Endothelial cell (in vitro differentiated cells): Measurements from ENCODE around the gene FRMD4A. TPM values are rescaled to one million over a fixed set of nuclear protein-coding genes. Genes with fewer than 3 reads are reported as not detected.

Source experiments
- DNase-seq: peaks from one replicate; pipeline ENCODE4 v3.0.0; 2021; ENCODE audit warnings: low spot score
- H3K27ac Mint-ChIP-seq: one replicate; pipeline ENCODE4 v1.8.0; 2021; ENCODE audit warnings: mixed read lengths, inconsistent platforms; ENCODE audit not compliant: unreplicated experiment
- H3K27me3 Mint-ChIP-seq: one replicate; pipeline ENCODE4 v1.8.0; 2021; ENCODE audit warnings: mild to moderate bottlenecking, moderate library complexity, mixed read lengths, inconsistent platforms; ENCODE audit not compliant: unreplicated experiment
- H3K36me3 Mint-ChIP-seq: one replicate; pipeline ENCODE4 v1.8.0; 2021; ENCODE audit warnings: mild to moderate bottlenecking, low read depth, mixed read lengths, inconsistent platforms; ENCODE audit not compliant: unreplicated experiment
- H3K4me1 Mint-ChIP-seq: one replicate; pipeline ENCODE4 v1.8.0; 2021; ENCODE audit warnings: mild to moderate bottlenecking, mixed read lengths, inconsistent platforms; ENCODE audit not compliant: unreplicated experiment
- H3K4me3 Mint-ChIP-seq: one replicate; pipeline ENCODE4 v1.8.0; 2021; ENCODE audit warnings: mild to moderate bottlenecking, mixed read lengths, inconsistent platforms; ENCODE audit not compliant: unreplicated experiment
- H3K9me3 Mint-ChIP-seq: one replicate; pipeline ENCODE4 v1.8.0; 2021; ENCODE audit warnings: mixed read lengths, inconsistent platforms; ENCODE audit not compliant: unreplicated experiment
- total RNA-seq: library from RNA; stranded (reverse); fragmentation: NEBNext Ultra II Directional; extraction: Animal tissue kit (Norgen Biotek cat#: 25700); gene quantifications from one replicate; pipeline ENCODE4 v1.2.1, GENCODE V29; 2021; ENCODE audit not compliant: unreplicated experiment
- TF ChIP-seq, protein P1 (sequence below): fragments of 200-600 bp; sonication (generic); IDR thresholded peaks from one replicate; pipeline ENCODE4 v1.5.0; 2021; ENCODE audit warnings: antibody characterized with exemption; ENCODE audit not compliant: unreplicated experiment

The FRMD4A gene
- total RNA-seq, 1 donor from 2014 or later, result 68.9 TPM

DNA sequence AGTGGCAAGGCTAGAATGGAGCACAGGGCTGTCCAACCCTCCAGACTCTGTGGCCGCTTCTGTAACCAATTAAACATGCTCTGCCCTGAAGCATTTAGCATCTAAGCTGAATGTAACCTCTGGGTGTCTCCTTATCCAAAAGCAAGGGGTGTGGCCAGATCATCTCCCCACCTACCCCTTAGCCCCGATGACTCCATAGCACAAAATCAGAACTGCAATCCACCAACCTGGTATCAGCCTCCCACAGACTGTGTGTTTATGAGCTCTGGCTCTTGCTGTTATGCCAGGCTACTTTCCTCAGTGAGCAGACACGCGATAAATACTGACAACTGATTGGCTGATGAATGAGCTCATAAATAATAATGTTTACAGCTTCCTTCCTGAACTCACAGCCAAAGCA lies 3.2 kb downstream of the FRMD4A start:
- Mint-ChIP-seq H3K27me3 (peaks cover 2% of the 10 kb centered on the region), H3K4me3 (no peak overlapping the region), H3K27ac (no peak overlapping the region), H3K9me3 (no peaks in the 10 kb centered on the region), H3K4me1 (peaks cover 11% of the 10 kb centered on the region), H3K36me3 (no peaks in the 10 kb centered on the region)
- DNase-seq, result no peak
- TF ChIP-seq, protein P1, sequence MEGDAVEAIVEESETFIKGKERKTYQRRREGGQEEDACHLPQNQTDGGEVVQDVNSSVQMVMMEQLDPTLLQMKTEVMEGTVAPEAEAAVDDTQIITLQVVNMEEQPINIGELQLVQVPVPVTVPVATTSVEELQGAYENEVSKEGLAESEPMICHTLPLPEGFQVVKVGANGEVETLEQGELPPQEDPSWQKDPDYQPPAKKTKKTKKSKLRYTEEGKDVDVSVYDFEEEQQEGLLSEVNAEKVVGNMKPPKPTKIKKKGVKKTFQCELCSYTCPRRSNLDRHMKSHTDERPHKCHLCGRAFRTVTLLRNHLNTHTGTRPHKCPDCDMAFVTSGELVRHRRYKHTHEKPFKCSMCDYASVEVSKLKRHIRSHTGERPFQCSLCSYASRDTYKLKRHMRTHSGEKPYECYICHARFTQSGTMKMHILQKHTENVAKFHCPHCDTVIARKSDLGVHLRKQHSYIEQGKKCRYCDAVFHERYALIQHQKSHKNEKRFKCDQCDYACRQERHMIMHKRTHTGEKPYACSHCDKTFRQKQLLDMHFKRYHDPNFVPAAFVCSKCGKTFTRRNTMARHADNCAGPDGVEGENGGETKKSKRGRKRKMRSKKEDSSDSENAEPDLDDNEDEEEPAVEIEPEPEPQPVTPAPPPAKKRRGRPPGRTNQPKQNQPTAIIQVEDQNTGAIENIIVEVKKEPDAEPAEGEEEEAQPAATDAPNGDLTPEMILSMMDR, result no peak

DNA sequence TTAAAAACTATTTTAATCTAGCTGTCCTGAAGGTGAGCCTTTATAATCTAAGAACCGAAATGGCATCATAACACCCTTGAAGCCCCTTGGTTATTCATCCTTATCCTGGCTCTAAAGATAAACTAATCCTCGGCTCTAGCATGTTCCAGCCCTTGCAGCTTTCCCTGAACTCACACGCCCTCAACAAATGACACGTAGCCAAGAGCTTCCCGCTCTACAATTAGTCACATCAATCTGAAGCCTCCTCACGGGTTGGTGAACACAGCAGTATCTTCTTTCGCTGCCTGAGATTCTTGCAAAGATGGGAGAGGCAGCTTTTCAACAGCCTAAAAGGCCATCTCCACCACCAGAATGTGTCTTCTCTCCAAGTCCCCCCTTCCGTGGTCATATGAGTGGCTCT lies 4.1 kb downstream of the FRMD4A start:
- Mint-ChIP-seq H3K4me3 (no peak overlapping the region), H3K27ac (no peak overlapping the region), H3K27me3 (peaks cover 2% of the 10 kb centered on the region), H3K9me3 (no peaks in the 10 kb centered on the region), H3K4me1 (peaks cover 11% of the 10 kb centered on the region), H3K36me3 (no peaks in the 10 kb centered on the region)
- TF ChIP-seq, protein P1, result no peak
- no peak for DNase-seq

DNA sequence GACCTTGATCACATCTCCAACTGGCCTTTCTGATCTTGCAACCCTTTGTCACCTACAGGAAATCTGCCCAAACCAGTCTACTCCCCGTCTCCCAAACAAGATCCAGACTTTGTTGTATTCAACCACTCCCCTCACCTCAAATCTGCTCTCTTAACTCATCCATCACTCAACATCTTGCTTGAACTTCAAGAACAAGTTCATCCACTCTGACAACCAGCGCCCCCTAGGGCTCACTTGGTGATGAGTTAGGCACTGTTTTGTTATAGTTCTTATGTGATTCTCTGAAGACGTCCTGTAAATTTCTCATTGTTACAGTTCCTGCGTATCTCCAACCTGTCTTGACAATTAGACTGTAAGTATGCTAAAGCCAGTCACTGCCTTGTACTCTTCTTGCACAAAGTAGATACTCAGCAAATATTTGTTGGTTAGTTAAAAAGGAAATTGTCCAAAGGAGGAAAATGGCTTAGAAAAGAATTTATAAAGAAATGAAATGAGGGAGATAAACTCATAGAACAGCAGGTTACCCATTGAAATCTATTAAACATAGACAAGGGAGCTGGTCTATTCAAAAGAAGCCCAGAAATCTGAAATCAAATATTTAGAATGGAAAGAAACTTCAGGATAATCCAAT lies 5.3 kb downstream of the FRMD4A start:
- TF ChIP-seq, protein P1, result peak; percentile 74
- Mint-ChIP-seq H3K36me3 (no peaks in the 10 kb centered on the region), H3K9me3 (no peaks in the 10 kb centered on the region), H3K4me3 (no peak overlapping the region), H3K27ac (no peak overlapping the region), H3K4me1 (peaks cover 5% of the 10 kb centered on the region), H3K27me3 (peaks cover 2% of the 10 kb centered on the region)
- peak; percentile 75 for DNase-seq

DNA sequence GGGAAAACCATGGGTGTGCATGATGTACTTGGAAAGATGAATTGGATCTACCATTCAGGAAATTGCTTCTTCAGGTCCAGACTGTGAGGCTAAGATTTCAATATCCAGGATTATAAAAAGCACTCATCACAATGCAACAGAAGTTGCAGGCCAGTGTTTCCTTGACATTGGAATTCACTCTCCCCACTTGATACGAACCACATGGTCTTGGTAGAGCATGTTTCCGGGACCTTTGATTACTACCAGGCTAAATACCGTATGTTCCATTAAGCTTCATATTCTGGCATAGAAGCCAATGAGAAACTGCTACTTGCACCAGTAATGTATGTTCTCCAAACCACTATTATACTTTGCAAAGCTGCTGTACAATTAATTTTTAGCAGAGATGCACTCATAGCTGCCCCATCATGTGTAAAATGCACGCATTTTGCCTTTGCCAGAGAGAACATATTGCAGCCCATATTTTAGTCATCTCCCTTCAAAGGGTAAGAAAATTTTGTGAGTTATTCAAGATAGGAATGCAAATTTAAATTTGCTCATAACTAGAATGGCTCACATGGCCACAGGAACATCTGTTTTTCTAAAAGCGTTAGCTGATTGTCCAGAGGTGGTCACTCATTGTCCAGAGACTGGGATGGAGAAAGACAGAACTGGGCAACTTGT lies 8.1 kb downstream of the FRMD4A start:
- Mint-ChIP-seq H3K36me3 (no peaks in the 10 kb centered on the region), H3K4me1 (peaks cover 5% of the 10 kb centered on the region), H3K27me3 (no peaks in the 10 kb centered on the region), H3K9me3 (no peaks in the 10 kb centered on the region), H3K27ac (no peak overlapping the region), H3K4me3 (no peak overlapping the region)
- DNase-seq, result no peak
- TF ChIP-seq, protein P1, result no peak

DNA sequence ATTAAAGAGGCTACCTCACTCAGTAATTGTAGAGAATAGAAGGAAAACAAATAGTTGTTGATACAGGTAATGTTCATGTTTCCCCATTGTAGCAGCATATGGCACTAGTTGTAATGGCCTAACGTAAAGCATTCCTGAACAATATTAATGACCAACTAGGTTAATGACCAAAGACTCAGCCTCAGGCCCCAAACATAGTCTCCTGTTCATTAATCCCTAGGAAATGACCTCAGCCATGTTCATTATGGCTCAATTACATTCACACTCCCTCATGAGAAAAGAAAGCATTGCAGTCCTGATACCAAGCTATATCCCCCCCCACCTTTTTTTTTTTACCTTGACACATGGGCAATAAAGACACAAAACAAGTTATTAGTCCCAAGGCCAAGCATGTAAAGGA lies 12.7 kb downstream of the FRMD4A start:
- Mint-ChIP-seq H3K4me3 (no peak overlapping the region), H3K36me3 (no peaks in the 10 kb centered on the region), H3K9me3 (peaks cover 4% of the 10 kb centered on the region), H3K27me3 (no peaks in the 10 kb centered on the region), H3K27ac (no peak overlapping the region), H3K4me1 (no peaks in the 10 kb centered on the region)
- TF ChIP-seq, protein P1, result no peak
- DNase-seq, result no peak
